Activated CD8-positive, alpha-beta memory T cell treated with anti-CD3 and anti-CD28 coated beads, Interleukin-2, amount 50 U/mL, for 1 hour (primary cell): ENCODE results near the gene INAFM2.

Experiments
- DNase-seq: peaks from one replicate; pipeline ENCODE4 v3.0.0-alpha.2; 2020; ENCODE audit errors: extremely low read depth

The INAFM2 gene

GRCh38 chr15:40328751-40329150 is 5.3 kb downstream of the INAFM2 start:
- no peak for DNase-seq

DNA sequence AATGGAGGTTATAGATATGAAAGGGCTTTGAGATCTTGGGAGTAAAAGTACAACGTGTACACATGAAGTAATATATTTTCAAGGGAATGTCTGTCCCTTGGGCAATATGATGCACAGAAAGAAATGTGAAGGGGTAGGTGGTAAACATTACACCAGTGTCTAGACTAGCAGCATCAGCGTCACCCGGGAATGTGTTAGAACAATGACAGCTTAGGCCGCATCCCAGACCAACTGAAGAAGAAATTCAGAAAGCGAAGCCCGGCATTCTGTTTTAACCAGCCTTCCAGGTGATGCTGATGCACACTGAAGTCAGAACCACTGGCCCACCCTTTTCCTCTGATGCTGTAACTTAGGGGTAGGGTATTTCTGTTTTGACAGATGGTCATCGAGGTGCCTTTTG is 6.3 kb downstream of the INAFM2 start:
- DNase-seq: no peak

DNA sequence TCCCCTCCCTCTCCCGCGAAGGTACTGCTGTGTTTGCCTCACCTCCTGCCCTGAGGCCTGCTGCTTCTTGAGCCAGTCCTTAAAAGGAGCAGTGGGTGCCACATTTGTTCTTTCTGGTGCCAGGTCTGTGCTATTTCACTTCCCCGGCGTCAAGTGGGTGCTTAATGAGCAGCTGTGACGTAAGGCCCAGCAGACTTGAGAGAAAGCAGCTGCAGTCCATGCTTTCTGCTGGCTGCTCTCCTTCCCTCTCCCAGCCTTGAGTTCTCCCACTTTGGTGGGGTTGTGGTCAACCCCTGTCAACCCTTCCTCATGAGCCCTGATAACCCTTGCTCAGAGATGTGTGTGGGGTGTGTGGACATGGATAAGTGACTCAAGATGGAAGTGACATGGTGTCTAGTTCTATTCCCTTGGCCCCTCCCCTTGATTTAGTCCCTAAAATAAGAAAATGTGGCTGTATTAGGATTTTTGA is 6.9 kb downstream of the INAFM2 start:
- DNase-seq: no peak

GRCh38 chr15:40331026-40331425 is 7.5 kb downstream of the INAFM2 start:
- no peak for DNase-seq

- no peak for DNase-seq
Observed at GRCh38 chr15:40331637-40332036, 8.1 kb downstream of the INAFM2 start.

- no peak for DNase-seq
Observed at GRCh38 chr15:40332113-40332781, 8.8 kb downstream of the INAFM2 start.

DNA sequence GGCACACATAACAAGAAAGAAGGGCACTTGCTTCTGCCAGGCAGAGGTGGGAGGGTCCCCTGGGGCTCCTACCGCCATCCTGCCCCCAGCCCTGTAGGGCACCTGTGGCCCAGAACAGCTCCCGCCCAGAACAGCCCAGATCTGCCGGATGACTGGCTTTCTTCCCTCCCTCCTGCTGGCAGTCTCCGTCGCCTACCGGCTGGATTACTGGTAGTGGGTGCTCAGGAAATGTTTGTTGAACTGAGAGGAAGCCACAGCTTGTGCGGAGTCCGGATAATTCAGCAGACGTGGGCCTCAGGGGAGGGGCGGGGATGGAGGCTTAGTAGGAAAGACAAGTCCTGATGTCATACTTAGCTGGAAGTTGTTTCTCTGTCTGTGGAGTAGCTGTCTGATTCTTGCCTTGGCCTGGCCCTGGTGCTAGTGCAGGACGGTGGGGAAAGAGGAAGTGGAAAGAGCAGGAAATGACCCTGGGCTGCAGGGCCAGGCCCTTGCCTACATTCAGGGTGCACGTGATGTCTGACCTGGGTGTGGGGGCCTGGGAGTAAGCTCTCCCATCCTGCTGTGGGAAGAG is 10.5 kb downstream of the INAFM2 start:
- no peak for DNase-seq

GRCh38 chr15:40334541-40334940 is 11.0 kb downstream of the INAFM2 start:
- DNase-seq: no peak

- no peak for DNase-seq
Observed at GRCh38 chr15:40334941-40335795, 11.7 kb downstream of the INAFM2 start.

- DNase-seq: no peak
Observed at GRCh38 chr15:40335938-40336743, 12.6 kb downstream of the INAFM2 start.

- DNase-seq: no peak
Observed at GRCh38 chr15:40336744-40337122, 13.2 kb downstream of the INAFM2 start.

DNA sequence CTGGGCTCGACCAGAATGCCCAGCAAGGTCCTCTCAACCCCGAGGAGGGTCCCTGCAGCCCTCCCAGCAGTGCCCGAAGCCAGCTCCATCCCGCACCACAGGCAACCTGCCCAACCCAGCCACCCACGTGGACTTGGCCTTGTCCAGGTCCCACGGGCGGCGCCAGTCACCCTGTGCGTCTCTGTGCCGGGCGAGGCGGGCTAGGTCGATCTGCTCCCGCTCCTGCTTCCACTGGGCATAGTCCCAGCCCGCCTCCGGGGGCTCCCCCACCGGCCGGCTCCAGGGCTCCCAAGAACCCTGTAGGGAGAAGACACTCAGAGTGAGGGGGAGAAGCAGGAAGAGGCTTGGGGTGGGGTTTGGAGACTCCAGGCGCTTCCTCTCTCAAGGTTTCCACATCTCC is 14.1 kb downstream of the INAFM2 start:
- DNase-seq: no peak

- DNase-seq: peak; percentile 40
Observed at GRCh38 chr15:40338041-40338657, 14.7 kb downstream of the INAFM2 start.

- DNase-seq: no peak
Observed at GRCh38 chr15:40338921-40339620, 15.6 kb downstream of the INAFM2 start.

DNA sequence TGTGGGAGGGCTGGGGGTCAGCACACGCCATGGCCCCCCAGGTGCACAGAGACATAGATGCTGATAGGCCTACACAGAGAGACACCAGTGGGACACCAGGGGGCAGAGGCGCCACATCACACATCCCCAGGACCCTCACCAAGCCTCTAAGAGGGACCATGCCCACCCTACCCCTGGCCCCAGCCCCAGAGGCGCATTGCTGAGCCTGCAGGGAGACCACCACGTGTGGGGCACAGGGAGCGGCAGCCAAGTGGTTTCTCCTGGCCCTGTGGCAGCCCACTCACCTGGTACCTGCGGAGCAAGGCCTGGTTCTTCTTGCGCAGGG is 16.1 kb downstream of the INAFM2 start:
- DNase-seq: no peak

DNA sequence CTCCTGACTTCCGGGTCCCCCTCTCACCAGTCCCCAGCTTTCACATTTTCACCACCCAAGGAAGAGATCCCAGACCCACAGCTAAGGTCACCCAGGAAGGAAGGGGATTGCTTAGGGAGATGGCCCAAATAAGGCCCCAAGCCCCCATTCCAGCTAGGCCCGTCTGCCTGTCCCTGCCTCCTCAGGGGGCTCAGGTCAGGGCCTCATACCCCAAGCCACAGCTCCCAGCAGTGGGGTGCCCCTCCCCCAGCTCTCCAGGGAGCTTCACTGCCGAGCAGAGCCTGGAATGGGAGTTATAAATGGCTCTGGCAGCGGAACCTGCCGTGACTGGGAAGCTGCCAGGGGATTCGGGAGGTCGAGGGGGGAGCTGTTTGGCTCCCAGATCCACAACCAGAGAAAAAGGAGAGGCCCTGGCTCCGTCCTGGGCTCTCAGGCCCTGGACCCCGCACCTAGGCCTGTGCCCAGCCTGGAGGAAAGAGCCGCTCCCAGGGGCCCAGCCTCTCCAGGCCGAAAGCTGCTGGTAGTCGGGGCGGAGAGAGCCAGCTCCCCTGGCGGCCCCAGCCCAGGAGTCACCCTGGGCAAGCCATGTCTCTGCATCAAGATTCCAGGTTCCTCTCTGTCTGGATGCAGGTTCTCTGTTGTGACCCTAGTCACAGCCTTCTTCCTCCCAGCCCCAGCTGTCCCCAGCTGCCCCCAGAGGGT is 16.7 kb downstream of the INAFM2 start:
- no peak for DNase-seq

DNA sequence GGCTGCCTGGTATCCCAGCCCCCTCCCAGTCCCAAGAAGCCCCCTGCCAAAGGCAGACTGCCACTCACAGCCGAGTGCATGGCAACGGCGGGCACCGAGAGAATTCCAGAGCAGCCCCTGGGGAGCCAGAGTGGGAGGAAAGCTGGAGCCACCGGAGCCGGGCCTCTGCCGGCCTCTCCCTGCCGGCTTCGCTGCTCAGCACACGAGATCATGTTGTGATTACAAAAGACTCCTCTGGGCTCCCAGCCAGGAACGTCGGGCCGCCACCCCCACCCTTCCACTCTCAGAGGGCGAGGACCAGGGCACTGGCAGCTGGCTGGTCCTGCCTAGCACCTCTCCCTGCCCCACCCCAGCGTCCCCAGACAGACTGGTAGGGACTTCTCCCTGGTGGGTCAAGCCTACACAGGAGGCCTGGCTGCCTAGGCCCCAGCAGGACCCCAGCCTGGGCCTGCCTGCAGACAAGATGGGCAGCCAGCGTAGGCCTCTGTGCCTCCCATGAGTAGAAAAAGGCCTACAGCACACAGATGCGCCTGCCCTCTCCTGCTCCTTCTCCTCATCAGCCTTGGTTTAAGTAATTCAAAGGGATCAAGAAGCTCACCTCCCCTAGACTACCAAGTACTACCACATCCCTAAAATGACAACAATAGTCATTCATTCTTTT is 17.4 kb downstream of the INAFM2 start, which contains the start of gene CCDC9B:
TSS of gene CCDC9B (minus strand) at position 200 of the 661 bp plus-strand sequence. CDS start at position 80, 120 bp downstream.
- DNase-seq: no peak

DNA sequence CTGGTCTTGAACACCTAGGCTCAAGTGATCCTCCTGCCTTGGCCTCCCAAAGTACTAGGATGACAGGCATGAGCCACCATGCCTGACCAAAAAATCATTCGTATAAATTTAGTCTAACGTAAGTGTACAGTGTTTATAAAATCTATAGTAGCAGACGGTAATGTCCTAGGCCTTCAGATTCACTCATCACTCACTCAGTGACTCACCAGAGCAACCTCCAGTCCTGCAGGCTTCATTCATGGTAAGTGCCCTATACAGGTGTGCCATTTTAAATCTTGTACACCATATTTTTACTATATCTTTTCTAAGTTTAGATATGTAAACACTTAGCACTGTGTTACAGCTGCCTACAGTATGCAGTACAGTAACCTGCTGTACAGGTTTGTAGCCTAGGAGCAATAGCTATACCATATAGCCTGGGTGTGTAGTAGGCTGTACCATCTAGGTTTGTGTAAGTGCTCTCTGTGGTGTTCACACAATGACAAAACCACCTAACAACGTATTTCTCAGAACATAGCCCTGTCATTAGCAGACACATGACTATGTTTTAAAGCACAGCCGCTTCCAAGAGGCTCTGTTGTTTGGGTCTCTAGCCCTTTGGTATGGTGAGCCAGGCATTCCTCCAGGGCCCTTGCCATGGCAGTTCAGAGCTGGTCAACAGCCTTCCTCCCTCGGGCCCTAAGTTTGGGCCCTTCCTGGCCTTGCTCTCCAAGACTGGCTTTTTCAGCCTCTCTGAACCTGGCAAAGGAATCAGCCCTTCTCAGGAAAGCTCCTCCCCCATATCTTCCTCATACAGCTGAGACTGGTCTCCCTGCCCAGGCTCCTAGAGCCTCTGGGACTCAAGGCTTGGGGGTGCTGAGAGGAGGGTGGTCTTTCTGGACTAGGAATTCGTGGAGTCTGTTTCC is 19.2 kb downstream of the INAFM2 start:
- DNase-seq: no peak

- DNase-seq: no peak
Observed at GRCh38 chr15:40343512-40343911, 20.0 kb downstream of the INAFM2 start.
